GM06990 (cell line): ENCODE measurements around the gene ZNF135.

Source experiments
- DNase-seq: peaks from one replicate; pipeline ENCODE4 v3.0.0-alpha.2; 2011; ENCODE audit not compliant: insufficient read length; ENCODE audit errors: extremely low read depth
- H3K27me3 ChIP-seq: replicated peaks from 2 replicates; pipeline ENCODE4 v1.6.0; 2011; ENCODE audit warnings: low read length; ENCODE audit not compliant: control insufficient read depth, insufficient read depth
- H3K36me3 ChIP-seq: 2 replicates; pipeline ENCODE4 v1.5.1; 2011; ENCODE audit warnings: low read length; ENCODE audit not compliant: control insufficient read depth, insufficient read depth
- H3K4me3 ChIP-seq: replicated peaks from 2 replicates; pipeline ENCODE4 v1.5.1; 2011; ENCODE audit warnings: low read depth, mild to moderate bottlenecking, control low read depth, low read length
- TF ChIP-seq, protein P1 (sequence below): IDR thresholded peaks from 2 replicates; pipeline ENCODE4 v1.5.1; 2011; ENCODE audit warnings: low read length, control low read depth, mild to moderate bottlenecking, inconsistent platforms; ENCODE audit not compliant: insufficient read depth, poor library complexity, severe bottlenecking

The ZNF135 gene

DNA sequence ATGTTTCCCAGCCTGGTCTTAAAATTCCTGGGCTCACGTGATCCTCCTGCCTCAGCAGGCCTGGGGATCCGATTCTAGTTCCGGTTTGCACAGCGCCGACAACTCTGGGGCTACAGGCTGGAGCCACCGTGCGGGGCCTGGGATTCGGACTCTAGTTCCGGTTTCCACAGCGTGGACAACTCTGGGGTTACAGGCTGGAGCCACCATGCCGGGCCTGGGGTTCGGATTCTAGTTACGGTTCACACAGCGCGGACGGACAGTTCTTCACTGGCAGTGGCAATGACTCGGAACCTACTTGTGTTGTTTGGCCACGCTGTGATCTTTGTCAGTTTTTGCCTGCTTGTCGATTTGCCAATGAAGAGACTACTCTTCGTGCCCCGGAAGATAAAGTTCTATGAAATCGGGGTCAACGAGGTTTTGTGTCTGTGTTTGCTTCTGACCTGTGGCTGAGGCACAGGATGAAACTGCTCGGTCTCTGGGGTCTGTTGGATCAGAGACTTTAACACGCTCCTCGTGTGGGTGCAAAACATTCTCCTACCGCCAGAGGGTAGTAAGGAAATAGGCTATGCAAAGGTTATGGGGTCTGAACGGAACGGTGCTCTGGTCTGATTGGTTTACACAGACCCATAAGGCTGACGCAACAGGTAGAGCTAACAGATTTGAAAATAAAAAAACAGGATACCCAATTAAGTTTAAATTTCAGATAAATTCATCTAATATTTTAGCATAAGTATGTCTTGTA lies 37.4 kb upstream of the ZNF135 start:
- DNase-seq, result no peak
- Histone ChIP-seq H3K27me3 (no peaks in the 10 kb centered on the region), H3K4me3 (no peak overlapping the region), H3K36me3 (no peaks in the 10 kb centered on the region)
- TF ChIP-seq, protein P1, sequence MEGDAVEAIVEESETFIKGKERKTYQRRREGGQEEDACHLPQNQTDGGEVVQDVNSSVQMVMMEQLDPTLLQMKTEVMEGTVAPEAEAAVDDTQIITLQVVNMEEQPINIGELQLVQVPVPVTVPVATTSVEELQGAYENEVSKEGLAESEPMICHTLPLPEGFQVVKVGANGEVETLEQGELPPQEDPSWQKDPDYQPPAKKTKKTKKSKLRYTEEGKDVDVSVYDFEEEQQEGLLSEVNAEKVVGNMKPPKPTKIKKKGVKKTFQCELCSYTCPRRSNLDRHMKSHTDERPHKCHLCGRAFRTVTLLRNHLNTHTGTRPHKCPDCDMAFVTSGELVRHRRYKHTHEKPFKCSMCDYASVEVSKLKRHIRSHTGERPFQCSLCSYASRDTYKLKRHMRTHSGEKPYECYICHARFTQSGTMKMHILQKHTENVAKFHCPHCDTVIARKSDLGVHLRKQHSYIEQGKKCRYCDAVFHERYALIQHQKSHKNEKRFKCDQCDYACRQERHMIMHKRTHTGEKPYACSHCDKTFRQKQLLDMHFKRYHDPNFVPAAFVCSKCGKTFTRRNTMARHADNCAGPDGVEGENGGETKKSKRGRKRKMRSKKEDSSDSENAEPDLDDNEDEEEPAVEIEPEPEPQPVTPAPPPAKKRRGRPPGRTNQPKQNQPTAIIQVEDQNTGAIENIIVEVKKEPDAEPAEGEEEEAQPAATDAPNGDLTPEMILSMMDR, result no peak

DNA sequence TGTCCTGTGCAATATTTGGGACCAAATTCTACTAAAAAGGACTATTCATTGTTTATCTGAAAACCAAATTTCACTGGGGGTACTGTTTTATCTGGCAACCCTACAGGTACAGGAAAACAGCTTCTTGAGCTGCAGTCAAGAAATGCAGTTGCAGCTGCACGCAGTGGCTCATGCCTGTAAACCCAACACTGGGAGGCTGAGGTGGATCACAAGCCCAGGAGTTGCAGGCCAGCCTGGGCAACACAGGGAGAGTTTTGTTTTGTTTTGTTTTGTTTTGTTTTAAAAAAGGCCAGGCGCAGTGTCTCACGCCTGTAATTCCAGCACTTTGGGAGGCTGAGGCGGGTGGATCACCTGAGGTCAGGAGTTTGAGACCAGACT lies 36.8 kb upstream of the ZNF135 start:
- TF ChIP-seq, protein P1, result no peak
- H3K36me3 ChIP-seq, result no peaks in the 10 kb centered on the region

DNA sequence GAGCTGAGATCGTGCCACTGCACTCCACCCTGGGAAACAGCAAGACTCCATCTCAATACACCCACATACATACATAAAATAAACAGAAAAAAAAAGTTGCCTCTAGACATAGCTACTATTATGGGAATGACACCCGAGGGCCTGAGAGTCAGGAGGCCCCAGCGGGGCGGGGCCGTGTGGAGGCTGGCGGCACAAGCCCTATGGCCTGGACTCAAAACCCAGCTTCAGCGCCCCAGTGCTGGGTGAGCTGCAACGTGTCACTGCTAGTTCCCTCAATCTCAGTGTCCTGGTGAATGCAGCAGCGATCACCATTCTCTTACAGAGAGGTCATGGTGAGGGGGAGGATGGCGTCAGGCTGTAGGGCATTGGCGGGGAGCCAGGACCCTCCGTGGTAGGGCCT lies 34.4 kb upstream of the ZNF135 start:
- Histone ChIP-seq H3K4me3 (no peak overlapping the region), H3K27me3 (no peaks in the 10 kb centered on the region)
- TF ChIP-seq, protein P1, result no peak

More for the DNA sequence above, 36.8 kb upstream of the ZNF135 start:
- no peaks in the 10 kb centered on the region for H3K27me3 ChIP-seq
- no peak overlapping the region for H3K4me3 ChIP-seq
- DNase-seq, result no peak

DNA sequence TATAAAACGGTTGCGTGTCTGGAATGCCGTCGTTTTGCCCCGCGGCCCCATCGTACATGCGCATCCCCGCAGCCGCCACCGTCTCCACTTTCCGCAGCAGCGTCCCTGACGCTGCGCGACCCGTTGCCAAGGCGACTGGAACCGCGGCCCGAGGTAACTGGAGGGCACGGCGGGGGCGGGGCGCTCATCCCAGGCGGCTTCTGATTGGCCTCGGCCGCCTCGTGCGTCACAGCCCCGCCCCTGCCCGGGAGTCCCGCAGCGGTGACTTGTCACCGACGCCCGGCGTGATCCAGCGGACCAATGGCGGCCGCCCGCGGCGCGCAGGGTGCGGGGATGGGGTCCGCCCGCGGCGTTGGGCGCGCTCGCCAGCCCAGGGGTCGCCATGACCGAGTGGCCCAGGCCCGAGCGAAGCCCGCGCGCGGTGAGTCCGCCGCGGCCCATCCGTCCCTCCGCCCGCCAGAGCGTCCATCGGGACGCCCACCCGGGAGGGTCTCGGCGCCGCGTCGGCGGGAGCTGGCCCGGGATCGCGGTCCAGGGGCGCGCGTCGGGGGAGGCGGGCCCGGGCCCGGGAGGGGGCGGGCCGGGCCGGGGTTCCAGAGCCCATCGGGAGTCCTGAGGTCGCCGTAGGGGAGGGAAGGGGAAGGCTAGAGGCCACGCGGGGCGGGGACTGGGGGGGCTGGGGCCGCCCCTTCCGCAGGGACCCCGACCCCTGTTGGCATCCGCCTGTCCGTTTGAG lies 25.2 kb upstream of the ZNF135 start, which contains the start of gene ZSCAN1:
ZSCAN1 (plus strand) TSS at position 285 of the 736 bp plus-strand sequence. CDS start 3,812 bp downstream, outside the sequence.
- H3K4me3 ChIP-seq, result no peak within 1 kb of the TSS
- DNase-seq, result no peak
- TF ChIP-seq, protein P1, result no peak
- no peaks in the 10 kb centered on the region for H3K27me3 ChIP-seq
- no peaks in the 10 kb centered on the region for H3K36me3 ChIP-seq

More for the DNA sequence above, 34.4 kb upstream of the ZNF135 start:
- DNase-seq, result no peak
- H3K36me3 ChIP-seq, result no peaks in the 10 kb centered on the region

DNA sequence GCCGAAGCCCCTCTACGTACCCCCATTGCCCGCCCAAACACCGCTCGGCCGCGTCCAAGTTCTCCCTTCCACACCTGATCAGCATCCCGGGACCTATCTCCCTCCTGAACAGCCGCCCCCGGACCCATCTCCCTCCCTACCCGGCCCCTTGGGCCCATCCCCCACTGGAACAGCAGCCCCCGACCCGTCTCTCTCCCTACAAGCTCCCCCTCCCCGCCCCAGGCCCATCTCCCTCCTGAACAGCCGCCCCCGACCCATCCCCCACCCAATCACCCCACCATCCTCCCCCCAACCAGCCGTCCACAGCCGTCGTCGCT lies 24.6 kb upstream of the ZNF135 start:
- Histone ChIP-seq H3K4me3 (no peak overlapping the region), H3K36me3 (no peaks in the 10 kb centered on the region), H3K27me3 (no peaks in the 10 kb centered on the region)
- DNase-seq, result no peak
- TF ChIP-seq, protein P1, result no peak
